HG02678 (cell line): ENCODE data around the gene CLIP1.
"Not testable (repeated sequence)": the region's sequence is repeated elsewhere in the genome, so short reads cannot be mapped to it uniquely, and the experiment has no call there.

Experiments
- ATAC-seq: cut with Tn5 transposase; IDR thresholded peaks from one replicate; pipeline ENCODE4 v1.9.1; 2021; ENCODE audit warnings: mild to moderate bottlenecking, moderate library complexity; ENCODE audit not compliant: unreplicated experiment

Gene CLIP1

DNA sequence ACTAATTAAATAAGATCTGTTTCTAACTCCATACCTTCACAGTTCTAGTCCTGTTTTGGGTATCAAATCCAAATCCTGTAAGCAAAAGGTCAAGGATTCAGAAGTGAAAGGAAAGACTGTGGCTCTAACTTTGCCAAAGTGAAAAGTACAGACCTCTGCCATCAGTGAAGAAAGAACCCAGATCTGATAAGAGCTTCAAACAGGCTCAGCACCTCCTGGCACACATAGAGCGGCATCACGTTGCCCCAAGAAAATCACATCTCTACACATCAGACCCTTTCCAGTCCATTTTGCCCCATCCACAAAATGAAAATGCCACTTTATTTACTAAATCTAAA, 23.2 kb downstream of the CLIP1 start:
- no peak for ATAC-seq

DNA sequence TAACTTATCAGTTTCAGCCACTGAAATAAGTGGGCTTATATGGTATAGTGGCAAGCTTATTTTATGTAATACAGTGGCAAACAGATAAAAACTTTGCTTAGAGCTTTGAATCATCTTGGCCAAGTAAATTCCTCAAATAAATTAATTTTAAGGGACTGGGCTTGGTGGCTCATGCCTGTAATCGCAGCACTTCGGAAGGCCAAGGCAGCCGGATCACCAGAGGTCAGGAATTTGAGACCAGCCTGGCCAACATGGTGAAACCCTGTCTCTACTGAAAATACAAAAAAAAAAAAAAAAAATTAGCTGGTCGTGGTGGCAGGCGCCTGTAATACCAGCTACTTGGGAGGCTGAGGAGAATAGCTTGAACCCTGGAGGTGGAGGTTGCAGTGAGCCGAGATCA, 24.5 kb downstream of the CLIP1 start:
- not testable (repeated sequence) for ATAC-seq

DNA sequence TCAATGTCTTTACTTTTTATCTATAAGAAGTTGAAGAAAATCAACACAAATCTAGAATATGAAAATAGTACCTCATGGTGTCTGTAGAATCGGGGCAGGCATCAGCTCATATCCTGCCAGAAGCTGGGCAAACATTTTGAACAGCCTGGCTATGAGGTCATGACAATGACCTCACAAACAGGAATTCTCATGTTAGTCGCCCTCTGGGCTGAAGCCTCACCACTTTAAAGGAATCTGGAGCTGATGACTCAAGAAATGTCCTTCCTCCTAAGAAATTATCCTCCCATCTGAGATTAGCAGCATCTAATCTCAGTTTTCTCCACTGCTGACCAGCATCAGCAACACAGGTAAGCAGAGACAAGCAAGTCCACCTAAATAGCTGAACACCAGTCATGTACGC, 27.1 kb downstream of the CLIP1 start:
- no peak for ATAC-seq

DNA sequence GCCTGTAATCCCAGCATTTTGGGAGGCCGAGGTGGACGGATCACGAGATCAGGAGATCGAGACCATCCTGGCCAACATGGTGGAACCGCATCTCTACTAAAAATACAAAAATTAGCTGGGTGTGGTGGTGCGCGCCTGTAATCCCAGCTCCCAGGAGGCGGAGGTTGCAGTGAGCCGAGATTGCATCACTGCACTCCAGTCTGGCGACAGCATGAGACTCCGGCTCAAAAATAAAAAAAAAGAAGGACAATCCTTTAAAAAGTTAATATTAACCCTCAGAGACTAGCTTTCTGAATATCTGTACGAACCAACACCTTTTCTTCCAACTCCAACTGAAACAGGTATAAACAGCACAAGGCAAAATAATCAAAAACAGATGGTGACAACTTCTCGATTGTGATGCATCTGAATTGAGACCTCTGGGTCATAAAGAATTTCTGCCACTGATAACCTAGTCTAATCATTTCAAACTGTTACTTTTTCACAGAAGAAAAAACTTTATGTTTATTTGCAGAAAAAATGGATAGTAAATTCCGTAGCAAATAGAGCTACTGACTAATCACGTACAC, 27.8 kb downstream of the CLIP1 start:
- ATAC-seq: no peak

DNA sequence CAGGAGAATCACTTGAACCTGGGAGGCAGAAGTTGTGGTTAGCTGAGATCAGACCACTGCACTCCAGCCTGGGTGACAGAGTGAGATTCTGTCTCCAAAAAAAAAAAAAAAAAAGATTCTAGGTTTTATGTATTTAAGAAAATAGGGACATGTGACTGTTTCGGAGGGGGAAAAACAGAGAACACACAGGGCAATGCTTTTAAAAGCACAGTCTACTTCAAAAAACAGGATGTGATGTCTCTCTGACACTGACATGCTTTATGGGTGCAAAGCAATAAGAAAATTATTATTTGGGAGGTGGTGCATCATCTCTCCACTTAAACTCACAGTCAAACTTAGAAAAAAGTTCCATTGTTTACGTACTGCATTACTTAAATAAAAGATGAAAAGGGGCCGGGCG, 28.7 kb downstream of the CLIP1 start:
- no peak for ATAC-seq

DNA sequence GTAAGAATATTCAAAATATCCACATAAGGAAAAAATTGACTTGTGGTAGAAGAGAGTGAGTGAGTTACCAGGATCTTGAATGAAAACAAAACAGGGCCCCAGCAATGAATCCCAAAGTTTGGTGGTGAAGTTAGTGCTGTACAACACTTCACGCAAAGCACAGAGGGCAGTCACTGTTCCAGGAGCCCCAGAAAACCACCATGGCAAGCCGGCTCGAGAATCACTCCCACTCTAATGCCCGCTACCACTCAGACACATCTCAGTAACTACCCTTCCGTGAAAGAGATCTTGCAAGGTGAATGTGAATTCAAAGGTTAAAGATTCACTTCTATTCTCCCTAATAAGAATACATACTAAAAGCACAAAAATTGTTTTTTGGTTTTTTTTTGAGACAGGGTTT, 30.1 kb downstream of the CLIP1 start:
- no peak for ATAC-seq

DNA sequence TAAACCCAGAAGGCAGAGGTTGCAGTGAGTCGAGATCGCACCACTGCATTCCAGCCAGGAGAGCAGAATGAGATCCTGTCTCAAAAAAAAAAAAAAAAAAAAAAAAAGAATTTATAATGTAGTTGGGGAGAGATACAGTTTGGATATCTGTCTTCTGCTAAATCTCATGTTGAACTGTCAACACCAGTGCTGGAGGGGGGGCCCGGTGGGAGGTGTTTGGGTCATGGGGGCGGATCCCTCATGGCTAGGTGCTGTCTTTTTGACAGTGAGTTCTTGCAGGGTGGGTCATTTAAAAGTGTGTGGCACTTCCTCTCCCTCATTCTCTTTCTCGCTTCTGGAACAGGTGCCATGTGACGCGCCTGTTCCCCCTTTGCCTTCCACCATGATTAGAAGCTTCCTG, 32.8 kb downstream of the CLIP1 start:
- ATAC-seq: no peak

DNA sequence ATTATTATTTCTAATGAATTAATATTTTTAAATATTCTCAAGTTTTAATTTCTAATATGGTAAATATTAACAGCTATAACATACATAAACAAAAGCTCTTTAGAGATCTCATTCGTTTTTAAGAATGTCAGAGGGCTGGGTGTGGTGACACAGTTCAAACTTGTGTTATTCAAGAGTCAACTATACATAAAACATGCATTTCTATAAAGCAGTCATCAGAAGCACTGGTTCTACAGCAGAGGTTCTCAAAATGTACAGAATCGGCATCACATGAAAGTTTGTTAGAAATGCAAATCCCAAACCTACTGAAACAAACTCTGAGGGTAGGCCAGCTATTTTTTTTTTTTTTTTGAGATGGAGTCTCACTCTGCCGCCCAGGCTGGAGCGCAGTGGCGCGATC, 34.6 kb downstream of the CLIP1 start:
- no peak for ATAC-seq

DNA sequence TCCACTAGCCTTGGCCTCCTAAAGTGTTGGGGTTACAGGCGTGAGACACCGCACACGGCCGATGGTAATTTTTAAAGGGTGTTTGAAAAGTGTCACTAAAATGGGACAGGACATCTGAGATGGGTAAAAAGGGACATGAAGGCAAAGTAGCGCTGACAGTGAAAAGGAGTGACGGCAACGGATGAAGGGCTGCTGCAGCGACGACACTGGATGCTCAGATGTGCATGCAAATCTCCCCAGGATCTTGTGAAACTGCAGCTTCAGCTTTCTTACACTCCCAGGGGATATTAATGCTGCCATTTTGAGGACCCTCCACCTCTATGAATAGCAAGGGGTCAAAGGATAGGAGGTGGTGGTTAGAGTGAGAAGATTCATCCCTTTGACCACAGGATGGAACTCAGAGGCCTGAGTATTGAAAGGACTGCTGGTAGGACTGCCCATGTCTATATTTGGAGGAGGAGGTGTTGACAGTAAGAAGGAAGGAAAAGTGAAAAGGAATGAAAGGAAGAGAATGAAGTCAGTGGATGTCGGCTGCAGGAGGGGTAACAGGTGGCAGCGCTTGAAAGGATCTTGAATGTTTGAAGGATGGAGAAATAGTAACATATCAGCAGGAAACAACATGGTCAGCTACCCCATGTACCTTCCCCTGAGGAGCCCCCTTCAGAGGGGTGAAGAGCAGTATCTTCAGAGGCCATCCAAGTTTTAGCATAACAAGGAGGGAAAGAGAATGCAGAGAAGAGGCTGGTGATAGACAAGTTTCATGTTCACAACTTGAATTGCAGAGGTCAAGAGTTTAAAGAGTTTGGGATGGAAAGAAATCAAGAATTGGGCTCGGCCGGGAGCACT, 37.1 kb downstream of the CLIP1 start:
- ATAC-seq: no peak

DNA sequence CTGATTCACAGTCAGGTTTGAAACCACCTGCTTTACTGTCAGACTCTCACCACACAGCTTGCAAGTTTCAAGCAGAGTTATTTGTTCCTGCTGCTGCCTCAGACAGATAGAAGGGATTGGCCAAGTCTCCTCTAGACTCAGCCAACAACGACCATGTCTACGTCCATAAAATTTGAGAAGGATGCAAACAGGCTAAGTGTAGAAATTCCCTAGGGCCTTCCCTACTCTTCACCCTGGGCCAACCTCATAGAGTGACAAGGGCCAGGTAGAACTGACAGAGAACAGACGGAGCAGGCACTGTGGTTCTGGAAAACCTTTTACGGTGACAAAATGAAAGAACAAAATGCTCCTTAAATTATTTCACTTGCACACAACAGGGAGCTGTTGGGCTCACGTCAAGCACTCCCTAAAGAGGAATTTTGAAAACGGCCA, 39.5 kb downstream of the CLIP1 start:
- ATAC-seq: no peak

DNA sequence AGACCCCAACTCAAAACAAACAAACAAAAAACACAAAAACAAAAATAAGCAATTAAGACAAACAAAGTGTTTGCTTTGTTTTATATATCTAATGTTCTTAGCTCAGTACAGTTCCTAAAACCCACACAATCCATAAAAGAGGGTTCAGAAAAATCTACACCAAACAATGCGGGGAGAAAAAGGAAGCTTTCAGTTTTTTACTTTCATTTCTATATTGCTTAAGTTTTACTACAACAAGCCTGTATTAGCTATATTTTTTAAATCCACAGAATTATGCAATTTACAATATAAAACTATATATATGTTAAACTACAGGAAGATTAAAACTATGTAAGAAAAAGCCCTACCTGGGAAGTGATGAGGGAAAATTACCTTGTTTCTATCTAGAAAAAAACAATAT, 41.4 kb downstream of the CLIP1 start:
- no peak for ATAC-seq

DNA sequence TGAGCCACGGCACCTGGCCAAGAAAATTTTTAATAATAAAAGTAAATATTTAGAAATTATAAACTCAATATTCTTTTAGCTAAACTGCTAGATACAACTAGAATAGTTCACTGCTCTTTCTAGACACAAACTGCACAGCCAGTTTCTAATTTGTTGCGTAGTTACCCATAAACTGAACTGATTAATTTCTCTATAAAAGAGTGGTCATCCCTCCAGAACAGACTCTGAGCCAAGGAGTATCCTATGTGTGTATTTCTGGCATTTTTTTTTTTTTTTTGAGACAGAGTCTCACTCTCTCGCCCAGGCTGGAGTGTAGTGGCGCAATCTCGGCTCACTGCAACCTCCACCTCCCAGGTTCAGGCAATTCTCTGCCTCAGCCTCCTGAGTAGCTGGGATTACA, 45.7 kb downstream of the CLIP1 start:
- not testable (repeated sequence) for ATAC-seq

DNA sequence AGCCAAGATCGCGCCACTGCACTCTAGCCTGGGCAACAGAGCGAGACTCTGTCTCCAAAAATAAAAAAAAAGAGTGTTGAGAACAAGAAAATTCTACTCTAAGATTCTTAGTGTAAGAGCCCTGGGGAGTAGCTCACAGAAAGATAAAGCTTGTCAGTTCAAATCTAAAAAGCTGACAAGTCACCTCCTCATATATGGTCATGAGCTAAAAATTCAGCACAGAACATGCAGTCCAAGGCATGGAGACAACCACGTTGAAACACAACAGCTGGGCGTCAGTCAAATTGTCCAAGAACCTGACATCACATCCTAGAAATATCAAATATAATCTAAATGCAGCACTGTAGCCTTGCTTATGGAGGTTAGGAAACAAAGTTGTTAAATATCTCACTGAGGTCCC, 47.8 kb downstream of the CLIP1 start:
- no peak for ATAC-seq

DNA sequence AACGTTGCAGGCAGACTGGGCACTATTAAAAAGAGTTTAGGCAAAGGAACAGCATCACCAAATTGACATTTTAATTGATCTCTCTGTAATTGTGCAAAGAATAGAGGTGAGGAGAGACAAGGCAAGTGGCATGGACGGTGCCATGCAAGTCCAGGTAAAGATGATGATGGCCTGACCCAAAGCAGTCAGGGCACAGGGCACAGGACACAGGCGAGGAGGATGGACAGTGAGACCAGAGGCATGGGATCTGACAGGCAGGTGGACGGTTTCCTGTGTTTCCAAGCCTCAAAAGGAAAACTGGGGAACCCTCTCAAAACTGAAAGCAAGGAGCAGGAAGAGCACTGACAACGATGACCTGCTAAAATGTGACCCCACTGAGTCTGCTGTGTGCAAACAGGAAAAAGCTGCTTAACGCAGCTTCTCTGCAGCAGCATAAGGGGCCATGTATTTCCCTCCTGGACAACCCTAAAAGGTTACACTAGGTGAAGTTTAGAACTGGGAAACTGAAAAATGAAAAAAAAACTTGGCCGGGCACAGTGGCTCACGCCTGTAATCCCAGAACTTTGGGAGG, 50.9 kb downstream of the CLIP1 start:
- no peak for ATAC-seq

DNA sequence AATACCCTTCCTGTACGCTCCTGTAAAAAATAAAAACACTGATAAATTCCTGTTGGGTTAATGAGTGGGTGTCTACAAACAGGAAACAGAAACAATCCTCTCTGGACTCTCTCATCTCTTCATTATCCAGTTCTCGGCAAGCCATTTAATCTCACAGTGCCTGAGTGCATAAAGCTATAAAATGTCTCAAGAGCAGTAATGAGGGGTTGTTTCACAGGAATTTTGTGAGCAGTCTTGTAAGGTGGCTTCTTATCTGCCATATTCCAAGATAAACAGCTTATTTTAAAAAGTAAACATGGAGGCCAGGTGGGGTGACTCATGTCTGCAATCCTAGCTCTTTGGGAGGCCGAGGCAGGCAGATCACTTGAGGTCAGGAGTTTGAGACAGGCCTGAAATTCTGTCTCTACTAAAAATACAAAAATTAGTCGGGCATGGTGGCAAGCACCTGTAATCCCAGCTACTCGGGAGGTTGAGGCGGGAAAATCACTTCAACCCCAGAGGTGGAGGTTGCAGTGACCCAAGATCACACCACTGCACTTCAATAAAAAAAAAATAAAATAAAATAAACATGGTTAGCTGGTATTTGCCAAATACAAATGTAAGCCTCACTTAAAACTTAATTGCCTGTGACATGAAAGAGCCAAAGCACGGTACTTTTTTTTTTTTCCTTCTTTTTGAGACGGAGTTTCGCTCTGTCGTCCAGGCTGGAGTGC, 54.0 kb downstream of the CLIP1 start:
- ATAC-seq: no peak

DNA sequence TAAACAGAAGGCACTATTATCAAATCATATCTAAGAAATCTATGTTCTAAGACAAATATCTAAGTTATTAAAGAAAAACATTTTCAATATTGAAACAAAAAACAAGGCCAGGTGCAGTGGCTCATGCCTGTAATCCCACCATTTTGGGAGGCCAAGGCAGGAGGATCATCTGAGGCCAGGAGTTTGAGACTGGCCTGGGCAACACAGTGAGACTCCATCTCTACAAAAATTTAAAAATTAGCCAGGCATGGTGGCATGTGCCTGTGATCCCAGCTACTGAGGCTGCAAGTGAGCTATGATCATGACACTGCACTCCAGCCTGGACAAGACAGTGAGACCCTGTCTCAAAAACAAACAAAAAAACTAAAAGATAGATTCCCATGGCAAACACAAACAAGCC, 54.8 kb downstream of the CLIP1 start:
- ATAC-seq: not testable (repeated sequence)

DNA sequence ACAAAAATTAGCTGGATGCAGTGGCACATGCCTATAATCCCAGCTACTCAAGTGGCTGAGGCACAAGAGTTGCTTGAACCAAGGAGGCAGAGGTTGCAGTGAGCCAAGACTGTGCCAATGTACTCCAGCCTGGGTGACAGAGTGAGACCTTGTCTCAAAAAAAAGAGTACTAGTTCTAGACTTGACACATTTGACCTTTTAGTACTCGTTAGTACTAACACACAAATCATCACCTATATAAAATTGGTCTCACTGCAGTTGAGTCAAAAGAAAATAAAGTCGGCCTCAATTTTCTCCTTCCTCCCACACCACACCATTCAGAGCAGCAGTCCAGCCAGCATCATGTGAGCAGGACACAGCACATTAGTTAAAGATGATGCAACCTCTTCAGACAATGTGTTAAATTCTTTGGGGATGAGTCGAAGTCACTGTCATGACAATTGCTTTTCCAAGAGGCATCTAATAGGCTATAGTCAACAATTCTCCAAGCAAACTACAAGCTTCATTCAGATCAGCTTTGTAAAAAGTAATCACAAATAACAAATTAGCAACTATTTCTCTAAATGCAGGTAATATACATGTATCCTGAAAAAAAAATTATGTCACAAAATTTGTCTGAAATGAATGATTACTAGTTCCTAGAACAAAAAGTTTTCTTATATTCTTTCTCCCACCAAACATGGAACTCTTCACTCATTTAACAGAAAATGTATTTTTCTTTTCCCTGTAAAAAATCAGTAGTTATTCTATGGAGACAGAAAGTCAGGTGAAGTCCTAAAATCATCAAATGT, 55.6 kb downstream of the CLIP1 start:
- ATAC-seq: no peak

DNA sequence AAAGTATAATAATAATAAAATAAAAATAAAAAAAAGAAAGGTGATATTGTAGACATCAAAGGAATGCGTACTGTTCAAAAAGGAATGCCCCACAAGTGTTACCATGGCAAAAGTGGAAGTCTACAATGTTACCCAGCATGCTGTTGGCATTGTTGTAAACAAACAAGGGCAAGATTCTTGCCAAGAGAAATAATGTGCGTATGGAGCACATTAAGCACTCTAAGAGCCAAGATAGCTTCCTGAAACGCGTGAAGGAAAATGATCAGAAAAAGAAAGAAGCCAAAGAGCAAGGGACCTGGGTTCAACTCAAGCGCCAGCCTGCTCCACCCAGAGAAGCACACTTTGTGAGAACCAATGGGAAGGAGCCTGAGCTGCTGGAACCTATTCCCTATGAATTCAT, 57.2 kb downstream of the CLIP1 start:
- ATAC-seq: not testable (repeated sequence)

DNA sequence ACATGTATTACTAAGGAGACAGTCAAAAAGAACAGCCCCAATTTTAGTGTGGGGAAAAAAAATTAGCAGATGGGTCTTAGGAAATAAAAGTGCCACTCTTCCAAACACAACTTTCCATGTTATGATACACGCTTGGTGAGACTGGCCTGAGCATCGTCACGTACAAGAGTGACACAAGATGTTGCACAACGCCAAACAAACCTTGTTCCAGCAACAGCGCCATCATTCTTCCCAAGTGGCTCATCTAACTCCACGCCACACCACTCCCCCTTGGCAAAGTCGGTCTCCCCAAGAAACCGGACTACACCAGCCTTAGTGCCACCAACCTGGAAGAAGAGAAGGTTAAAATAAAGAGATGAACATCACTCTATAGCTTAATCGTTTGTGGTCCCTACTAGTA, 58.7 kb downstream of the CLIP1 start:
- ATAC-seq: no peak

DNA sequence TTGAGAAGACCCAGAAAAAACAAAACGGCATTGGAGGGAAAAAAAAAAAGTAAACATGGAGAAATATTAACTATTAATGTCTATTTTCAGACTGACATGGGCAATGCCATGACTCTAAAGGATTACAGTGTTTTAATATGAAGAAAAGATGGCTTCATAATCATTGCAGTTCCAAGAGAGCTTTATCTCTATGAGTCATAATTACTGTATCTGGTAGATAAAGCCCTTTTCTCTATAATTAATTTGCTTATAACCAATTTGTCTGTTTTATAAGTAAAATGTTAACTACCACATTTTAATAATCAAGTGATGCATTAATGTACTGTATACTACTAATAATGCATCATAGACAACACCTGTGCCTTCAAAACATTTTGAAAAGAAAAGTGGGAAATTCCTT, 59.7 kb downstream of the CLIP1 start:
- no peak for ATAC-seq

DNA sequence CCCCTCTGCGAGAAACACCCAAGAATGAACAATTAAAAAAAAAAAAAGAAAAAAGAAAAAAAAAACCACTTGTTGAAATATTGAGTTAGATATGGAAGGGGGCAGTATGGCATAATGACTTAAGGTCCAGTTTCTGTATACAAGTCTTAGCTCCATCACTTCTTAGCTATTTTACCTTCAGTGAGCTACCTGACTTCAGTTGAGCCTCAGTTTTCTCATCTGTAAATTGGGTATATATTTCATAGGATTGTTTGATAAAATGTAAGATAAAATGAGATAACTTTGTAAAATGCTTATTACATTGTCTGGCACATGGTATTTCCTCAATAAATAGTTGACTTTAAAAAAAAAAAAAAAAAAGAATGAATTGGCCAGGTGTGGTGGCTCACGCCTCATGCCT, 64.1 kb downstream of the CLIP1 start:
- ATAC-seq: not testable (repeated sequence)
